ENCODE data around the gene FCRLB. TPM values are rescaled to one million over a fixed set of nuclear protein-coding genes. Genes with fewer than 3 reads are reported as not detected.

FCRLB gene
- total and polyA plus RNA-seq, 2 experiments from 2014 or later = 0.37 to 0.56 TPM

GRCh38 chr1:161737625-161738024 lies 16.3 kb downstream of the FCRLB start:
- Histone ChIP-seq H3K27ac (ENCODE audit: low read depth) (no peak overlapping the region; the same call in 1 of the 2 replicates), H2AFZ (no peak overlapping the region), H3K4me3 (peak overlapping the region; percentile 19; the same call in 1 of the 2 replicates), H4K20me1 (replicated peaks; ENCODE audit: insufficient read depth) (no peaks in the 10 kb centered on the region), H3K4me2 (peak overlapping the region; percentile 56), H3K79me2 (replicated peaks; ENCODE audit: insufficient read depth) (no peaks in the 10 kb centered on the region), H3K27me3 (ENCODE audit: insufficient read depth) (no peaks in the 10 kb centered on the region), H3K4me1 (ENCODE audit: insufficient read depth) (peaks cover 19% of the 10 kb centered on the region), H3K9me2 (ENCODE audit: insufficient read depth) (no peaks in the 10 kb centered on the region), H3F3A (replicated peaks; ENCODE audit: low read depth) (no peaks in the 10 kb centered on the region), H3K36me3 (ENCODE audit: insufficient read depth) (no peaks in the 10 kb centered on the region)
- no peak overlapping the region for H3K27ac Mint-ChIP-seq
- ATAC-seq (peak; percentile 80), DNase-seq (ENCODE audit: low spot score) (peak; percentile 63)
- H3K36me3 Mint-ChIP-seq (ENCODE audit: low read depth) = no peaks in the 10 kb centered on the region
- H3K4me3 Mint-ChIP-seq = peak overlapping the region; percentile 34; the same call in 2 of the 3 replicates
- H3K27me3 Mint-ChIP-seq (ENCODE audit: insufficient read depth, low read depth, poor library complexity) = no peaks in the 10 kb centered on the region
- peak; percentile 38; the same call in 1 of the 2 replicates for TF ChIP-seq NANOG (IDR thresholded peaks at IDR 0.05; ENCODE audit: borderline replicate concordance)
- TF ChIP-seq, protein P1, sequence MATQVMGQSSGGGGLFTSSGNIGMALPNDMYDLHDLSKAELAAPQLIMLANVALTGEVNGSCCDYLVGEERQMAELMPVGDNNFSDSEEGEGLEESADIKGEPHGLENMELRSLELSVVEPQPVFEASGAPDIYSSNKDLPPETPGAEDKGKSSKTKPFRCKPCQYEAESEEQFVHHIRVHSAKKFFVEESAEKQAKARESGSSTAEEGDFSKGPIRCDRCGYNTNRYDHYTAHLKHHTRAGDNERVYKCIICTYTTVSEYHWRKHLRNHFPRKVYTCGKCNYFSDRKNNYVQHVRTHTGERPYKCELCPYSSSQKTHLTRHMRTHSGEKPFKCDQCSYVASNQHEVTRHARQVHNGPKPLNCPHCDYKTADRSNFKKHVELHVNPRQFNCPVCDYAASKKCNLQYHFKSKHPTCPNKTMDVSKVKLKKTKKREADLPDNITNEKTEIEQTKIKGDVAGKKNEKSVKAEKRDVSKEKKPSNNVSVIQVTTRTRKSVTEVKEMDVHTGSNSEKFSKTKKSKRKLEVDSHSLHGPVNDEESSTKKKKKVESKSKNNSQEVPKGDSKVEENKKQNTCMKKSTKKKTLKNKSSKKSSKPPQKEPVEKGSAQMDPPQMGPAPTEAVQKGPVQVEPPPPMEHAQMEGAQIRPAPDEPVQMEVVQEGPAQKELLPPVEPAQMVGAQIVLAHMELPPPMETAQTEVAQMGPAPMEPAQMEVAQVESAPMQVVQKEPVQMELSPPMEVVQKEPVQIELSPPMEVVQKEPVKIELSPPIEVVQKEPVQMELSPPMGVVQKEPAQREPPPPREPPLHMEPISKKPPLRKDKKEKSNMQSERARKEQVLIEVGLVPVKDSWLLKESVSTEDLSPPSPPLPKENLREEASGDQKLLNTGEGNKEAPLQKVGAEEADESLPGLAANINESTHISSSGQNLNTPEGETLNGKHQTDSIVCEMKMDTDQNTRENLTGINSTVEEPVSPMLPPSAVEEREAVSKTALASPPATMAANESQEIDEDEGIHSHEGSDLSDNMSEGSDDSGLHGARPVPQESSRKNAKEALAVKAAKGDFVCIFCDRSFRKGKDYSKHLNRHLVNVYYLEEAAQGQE (IDR thresholded peaks at IDR 0.05; ENCODE audit: unreplicated experiment) = no peak
- TF ChIP-seq CREB1 (CRISPR knock-in tag; IDR thresholded peaks at IDR 0.05; ENCODE audit: low read depth) = no peak
- no peak for TF ChIP-seq POLR2AphosphoS5 (IDR thresholded peaks at IDR 0.05; ENCODE audit: low read depth)
- TF ChIP-seq ZNF331 (CRISPR knock-in tag; IDR thresholded peaks at IDR 0.05; ENCODE audit: low read depth) = no peak
- H3K9me3 Mint-ChIP-seq = no peaks in the 10 kb centered on the region
- H3K4me1 Mint-ChIP-seq = peaks cover 37% of the 10 kb centered on the region

GRCh38 chr1:161738627-161739287 lies 17.4 kb downstream of the FCRLB start:
- no peaks in the 10 kb centered on the region for H3K79me2 ChIP-seq (replicated peaks; ENCODE audit: insufficient read depth)
- H3K27me3 ChIP-seq (ENCODE audit: insufficient read depth) = no peaks in the 10 kb centered on the region
- H2AFZ ChIP-seq = no peak overlapping the region
- peak; percentile 68 to 89 for TF ChIP-seq CTCF (conservative IDR thresholded peaks at IDR 0.05; ENCODE audit: low read depth in 2 of 2)
- TF ChIP-seq NANOG (IDR thresholded peaks at IDR 0.05; ENCODE audit: borderline replicate concordance) = no peak
- no peak for TF ChIP-seq POLR2AphosphoS5 (IDR thresholded peaks at IDR 0.05; ENCODE audit: low read depth)
- no peak for TF ChIP-seq JUNB (IDR thresholded peaks at IDR 0.05; ENCODE audit: unreplicated experiment)
- no peak for TF ChIP-seq EZH2 (IDR thresholded peaks at IDR 0.05; ENCODE audit: low read depth, unreplicated experiment)
- TF ChIP-seq ZNF331 (CRISPR knock-in tag; IDR thresholded peaks at IDR 0.05; ENCODE audit: low read depth) = no peak
- TF ChIP-seq ZNF114 (CRISPR knock-in tag; IDR thresholded peaks at IDR 0.05) = no peak
- peak; percentile 79 for DNase-seq (ENCODE audit: low spot score)
- no peak overlapping the region for H3K27ac ChIP-seq (ENCODE audit: low read depth)
- peaks cover 19% of the 10 kb centered on the region for H3K4me1 ChIP-seq (ENCODE audit: insufficient read depth)
- no peaks in the 10 kb centered on the region for H3K9me2 ChIP-seq (ENCODE audit: insufficient read depth)
- no peak overlapping the region for H3K4me3 ChIP-seq
- Mint-ChIP-seq H3K27ac (no peak overlapping the region), H3K4me1 (peaks cover 37% of the 10 kb centered on the region), H3K9me3 (no peaks in the 10 kb centered on the region; the same call in 2 of the 3 replicates), H3K27me3 (ENCODE audit: insufficient read depth, low read depth, poor library complexity) (no peaks in the 10 kb centered on the region), H3K36me3 (ENCODE audit: low read depth) (no peaks in the 10 kb centered on the region), H3K4me3 (no peak overlapping the region)
- ATAC-seq = peak; percentile 65
- H3K36me3 ChIP-seq (ENCODE audit: insufficient read depth) = no peaks in the 10 kb centered on the region
- H3K4me2 ChIP-seq = no peak overlapping the region
- no peaks in the 10 kb centered on the region for H3F3A ChIP-seq (replicated peaks; ENCODE audit: low read depth)
- H4K20me1 ChIP-seq (replicated peaks; ENCODE audit: insufficient read depth) = no peaks in the 10 kb centered on the region

Data from GM23338 (cell line).